Neuron (in vitro differentiated cells): ENCODE results near the gene ABCD1.
"Not testable (repeated sequence)": the region's sequence is repeated elsewhere in the genome, so short reads cannot be mapped to it uniquely, and the experiment has no call there.

Experiments
- H2AFZ ChIP-seq: one replicate; pipeline ENCODE4 v1.6.1; 2013; ENCODE audit warnings: low read depth, mild to moderate bottlenecking, inconsistent platforms, low read length, moderate library complexity
- H3K27me3 ChIP-seq: one replicate; pipeline ENCODE4 v1.6.1; 2013; ENCODE audit warnings: low read length; ENCODE audit not compliant: insufficient read depth
- H3K36me3 ChIP-seq: one replicate; pipeline ENCODE4 v1.6.1; 2013; ENCODE audit warnings: low read length; ENCODE audit not compliant: insufficient read depth
- H3K4me1 ChIP-seq: one replicate; pipeline ENCODE4 v1.6.1; 2013; ENCODE audit warnings: low read length; ENCODE audit not compliant: insufficient read depth
- H3K4me3 ChIP-seq: 2 replicates; pipeline ENCODE4 v1.5.1; 2013; ENCODE audit warnings: mild to moderate bottlenecking, low read length, moderate library complexity
- H3K9me3 ChIP-seq: one replicate; pipeline ENCODE4 v1.6.1; 2013; ENCODE audit warnings: low read length

The ABCD1 gene

GRCh38 chrX:153726286-153727122, 1.8 kb downstream of the ABCD1 start:
- Histone ChIP-seq H3K27me3 (no peaks in the 10 kb centered on the region), H2AFZ (no peak overlapping the region), H3K4me3 (peak overlapping the region; percentile 17), H3K36me3 (no peaks in the 10 kb centered on the region), H3K4me1 (peaks cover 35% of the 10 kb centered on the region), H3K9me3 (peaks cover 2% of the 10 kb centered on the region)

DNA sequence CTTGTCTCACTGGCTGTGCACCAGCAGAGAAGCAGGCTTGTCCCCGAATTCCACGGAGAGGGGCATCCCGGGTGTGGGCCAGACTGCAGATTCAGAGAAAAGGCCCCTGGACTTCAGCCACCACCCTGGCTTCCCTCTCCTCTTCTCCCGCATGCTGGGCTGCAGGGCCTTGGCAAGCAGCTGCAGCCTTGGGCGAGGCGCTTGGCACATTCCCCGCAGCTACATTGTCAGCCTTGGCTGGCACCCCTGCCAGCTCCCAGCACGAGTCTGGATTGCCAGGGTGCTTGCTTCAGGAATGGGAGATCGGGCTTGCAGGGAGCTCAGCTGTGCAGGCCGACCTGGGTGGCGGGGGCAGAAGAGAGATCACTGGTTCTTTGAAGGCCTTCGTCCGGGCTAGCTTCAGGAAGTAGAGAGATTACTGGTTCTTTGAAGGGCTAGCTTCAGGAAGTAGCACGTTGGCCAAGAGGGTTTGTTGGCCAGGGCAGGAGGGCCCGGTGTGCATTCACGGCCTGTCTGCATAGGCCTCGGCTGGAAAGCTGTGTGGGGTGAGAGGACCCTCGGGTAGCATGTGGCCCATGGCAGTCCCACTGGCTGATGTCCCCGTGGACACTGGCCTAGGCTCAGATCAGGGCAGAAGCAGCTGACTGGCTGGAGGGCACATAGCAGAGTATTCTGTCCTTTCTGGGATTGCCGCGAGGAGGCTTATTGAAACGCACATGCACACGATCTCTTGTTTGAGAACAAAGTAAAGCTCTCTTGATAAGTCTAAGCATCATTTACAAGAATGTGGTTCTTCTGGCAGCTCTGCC, 2.7 kb downstream of the ABCD1 start:
- no peaks in the 10 kb centered on the region for H3K36me3 ChIP-seq
- peaks cover 3% of the 10 kb centered on the region for H3K9me3 ChIP-seq
- no peak overlapping the region for H2AFZ ChIP-seq
- H3K27me3 ChIP-seq = no peaks in the 10 kb centered on the region
- peak overlapping the region; percentile 17 for H3K4me3 ChIP-seq
- H3K4me1 ChIP-seq = peaks cover 35% of the 10 kb centered on the region

- Histone ChIP-seq H3K4me1 (peaks cover 30% of the 10 kb centered on the region), H3K36me3 (no peaks in the 10 kb centered on the region), H3K9me3 (peaks cover 6% of the 10 kb centered on the region), H3K27me3 (no peaks in the 10 kb centered on the region), H3K4me3 (no peak overlapping the region), H2AFZ (no peak overlapping the region)
These were observed 3.4 kb downstream of the ABCD1 start for GRCh38 chrX:153728095-153728494.

DNA sequence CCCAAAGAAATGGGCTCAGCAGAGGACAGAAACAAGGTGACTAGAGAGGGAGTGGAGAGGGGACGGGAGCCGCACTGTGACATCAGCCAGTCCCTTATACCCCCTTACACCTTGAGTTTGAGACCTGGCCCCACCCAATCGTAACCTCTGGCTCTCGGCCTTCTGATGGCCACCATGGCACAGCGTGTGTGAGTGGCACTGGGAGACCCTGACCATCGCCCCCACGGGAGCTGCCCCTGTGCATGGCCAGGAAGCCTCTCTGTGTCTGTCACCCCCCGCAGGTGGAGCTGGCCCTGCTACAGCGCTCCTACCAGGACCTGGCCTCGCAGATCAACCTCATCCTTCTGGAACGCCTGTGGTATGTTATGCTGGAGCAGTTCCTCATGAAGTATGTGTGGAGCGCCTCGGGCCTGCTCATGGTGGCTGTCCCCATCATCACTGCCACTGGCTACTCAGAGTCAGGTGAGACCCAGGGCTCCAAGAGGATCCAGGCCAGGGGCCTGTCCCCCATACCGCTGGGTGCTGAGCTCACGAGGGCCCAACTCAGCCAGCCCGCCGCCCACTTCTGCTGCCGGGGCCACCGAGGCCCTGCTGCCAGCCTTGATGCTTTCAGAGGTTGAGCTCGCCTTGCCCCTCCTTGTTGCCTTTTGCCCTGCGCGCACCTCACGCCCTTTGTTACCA, 4.4 kb downstream of the ABCD1 start:
- Histone ChIP-seq H3K4me3 (no peak overlapping the region), H3K36me3 (no peaks in the 10 kb centered on the region), H2AFZ (no peak overlapping the region), H3K27me3 (no peaks in the 10 kb centered on the region), H3K9me3 (peaks cover 6% of the 10 kb centered on the region), H3K4me1 (peaks cover 30% of the 10 kb centered on the region)

- not testable (repeated sequence) for H3K9me3 ChIP-seq, H2AFZ ChIP-seq, H3K27me3 ChIP-seq, H3K36me3 ChIP-seq, H3K4me3 ChIP-seq
- H3K4me1 ChIP-seq = peaks cover 25% of the 10 kb centered on the region
These were observed 5.5 kb downstream of the ABCD1 start for GRCh38 chrX:153730115-153730514.

DNA sequence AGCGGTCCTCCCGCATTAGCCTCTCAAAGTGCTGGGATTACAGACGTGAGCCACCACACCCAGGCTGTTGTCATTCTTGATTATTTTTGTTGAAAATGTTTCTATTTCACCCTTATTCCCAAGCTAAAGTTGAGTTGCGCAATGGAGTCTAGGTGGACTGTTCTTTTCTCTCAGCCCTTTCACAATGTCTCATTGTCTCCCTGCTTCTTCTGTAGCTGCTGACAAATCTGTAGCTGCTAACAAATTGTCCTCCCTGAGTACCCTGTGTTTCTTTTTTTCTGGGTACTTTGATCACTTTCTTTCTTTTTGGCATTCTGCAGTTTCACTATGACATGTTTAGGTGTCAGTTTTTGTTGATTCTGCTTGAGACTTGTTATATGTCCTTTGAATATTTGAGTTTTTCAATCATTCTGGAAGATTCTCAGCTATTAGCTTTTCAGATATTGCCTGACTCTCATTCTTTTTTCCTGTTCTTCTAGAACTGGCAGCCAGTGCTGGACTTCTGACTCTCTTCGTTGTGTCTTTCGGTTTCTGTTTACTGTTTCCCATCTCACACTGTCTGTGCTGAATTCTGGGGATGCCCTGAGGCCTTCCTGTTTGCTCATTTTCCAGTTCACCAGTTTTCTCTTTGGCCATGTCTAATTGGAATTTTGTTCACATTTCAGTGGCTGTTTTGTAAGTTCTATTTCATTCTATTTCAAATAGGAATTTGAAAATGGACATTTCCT, 6.6 kb downstream of the ABCD1 start:
- peaks cover 17% of the 10 kb centered on the region for H3K4me1 ChIP-seq
- H3K27me3 ChIP-seq = no peaks in the 10 kb centered on the region
- H3K4me3 ChIP-seq = no peak overlapping the region
- no peaks in the 10 kb centered on the region for H3K36me3 ChIP-seq
- no peak overlapping the region for H2AFZ ChIP-seq
- H3K9me3 ChIP-seq = peaks cover 6% of the 10 kb centered on the region

DNA sequence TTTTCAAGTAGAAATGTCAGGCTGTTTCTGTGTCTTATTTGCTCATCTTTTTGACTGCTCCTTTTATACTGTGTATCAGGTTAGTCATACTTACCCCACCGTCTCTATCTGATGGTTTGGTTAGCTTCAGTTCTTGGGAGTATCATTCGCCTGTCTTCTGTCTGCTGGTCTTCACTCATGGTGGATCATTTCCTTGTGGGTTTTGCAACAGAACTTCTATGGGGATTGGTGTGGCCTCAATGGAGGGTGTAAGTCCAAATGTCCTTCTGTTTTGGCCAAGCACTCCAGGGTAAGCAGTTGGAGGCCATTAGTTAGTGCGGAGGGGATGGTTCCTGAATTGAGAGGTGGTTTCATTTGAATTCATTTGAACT, 7.2 kb downstream of the ABCD1 start:
- Histone ChIP-seq H3K4me3 (no peak overlapping the region), H3K4me1 (peaks cover 12% of the 10 kb centered on the region), H3K27me3 (no peaks in the 10 kb centered on the region), H3K9me3 (peaks cover 6% of the 10 kb centered on the region), H3K36me3 (no peaks in the 10 kb centered on the region), H2AFZ (no peak overlapping the region)

DNA sequence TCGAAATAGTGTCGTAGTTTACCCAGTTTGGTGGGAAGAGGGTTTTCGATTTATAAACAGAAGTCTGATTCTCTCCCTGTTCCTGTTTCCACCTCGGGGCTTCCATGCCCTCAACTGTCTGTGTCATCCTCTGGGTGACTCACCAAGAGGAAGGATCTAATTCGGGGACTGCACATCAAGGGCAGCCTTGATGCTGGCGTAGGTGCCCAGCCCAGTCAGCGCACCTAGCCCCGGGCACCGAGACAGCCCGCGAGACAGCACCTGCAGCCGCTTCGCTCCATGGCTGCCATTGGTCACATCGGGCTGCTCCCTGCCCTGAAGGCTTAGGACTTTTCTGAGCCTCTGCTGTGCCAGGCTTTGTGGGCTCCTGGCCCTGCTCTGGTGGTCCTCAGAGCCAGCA, 7.7 kb downstream of the ABCD1 start:
- H3K36me3 ChIP-seq = no peaks in the 10 kb centered on the region
- H2AFZ ChIP-seq = no peak overlapping the region
- peaks cover 6% of the 10 kb centered on the region for H3K4me1 ChIP-seq
- H3K9me3 ChIP-seq = peaks cover 6% of the 10 kb centered on the region
- H3K4me3 ChIP-seq = no peak overlapping the region
- no peaks in the 10 kb centered on the region for H3K27me3 ChIP-seq

DNA sequence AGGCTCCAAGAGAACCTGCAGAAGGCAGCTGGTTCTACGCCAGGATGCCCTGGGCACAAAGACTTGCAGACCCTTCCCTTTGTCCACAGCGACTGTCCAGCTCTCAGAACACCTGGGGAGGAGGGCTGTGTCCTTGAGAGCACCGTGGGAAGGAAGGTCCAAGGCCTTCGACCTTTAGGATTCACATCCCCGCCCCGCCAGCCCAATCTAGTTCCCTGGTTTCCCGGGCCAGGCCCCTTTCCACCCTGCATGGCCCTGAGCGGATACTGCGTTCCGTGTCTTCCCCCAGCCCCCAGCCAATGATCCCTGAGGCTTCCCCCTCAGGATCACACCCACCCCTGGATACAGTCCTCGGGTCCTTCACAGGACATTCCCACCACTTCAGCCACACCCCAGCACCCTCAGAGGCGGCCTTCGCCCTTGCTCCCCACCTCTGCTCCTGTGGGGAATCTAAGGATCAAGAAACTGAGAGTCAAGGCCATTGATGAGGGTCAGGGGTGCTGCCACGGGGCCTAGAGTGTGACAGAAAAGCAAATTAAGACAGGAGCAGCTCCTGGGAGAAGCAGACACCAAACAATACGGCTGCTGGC, 9.1 kb downstream of the ABCD1 start:
- Histone ChIP-seq H2AFZ (no peak overlapping the region), H3K9me3 (peaks cover 6% of the 10 kb centered on the region), H3K4me3 (no peak overlapping the region), H3K4me1 (no peaks in the 10 kb centered on the region), H3K36me3 (no peaks in the 10 kb centered on the region), H3K27me3 (no peaks in the 10 kb centered on the region)

- no peaks in the 10 kb centered on the region for H3K36me3 ChIP-seq
- H3K9me3 ChIP-seq = peaks cover 6% of the 10 kb centered on the region
- H3K4me3 ChIP-seq = no peak overlapping the region
- H2AFZ ChIP-seq = no peak overlapping the region
- no peaks in the 10 kb centered on the region for H3K4me1 ChIP-seq
- no peaks in the 10 kb centered on the region for H3K27me3 ChIP-seq
These were observed 10.2 kb downstream of the ABCD1 start for GRCh38 chrX:153734871-153735270.

GRCh38 chrX:153735274-153735673, 10.6 kb downstream of the ABCD1 start:
- H3K36me3 ChIP-seq = no peaks in the 10 kb centered on the region
- H2AFZ ChIP-seq = no peak overlapping the region
- H3K4me1 ChIP-seq = no peaks in the 10 kb centered on the region
- H3K9me3 ChIP-seq = peaks cover 6% of the 10 kb centered on the region
- no peak overlapping the region for H3K4me3 ChIP-seq
- peaks cover under 1% of the 10 kb centered on the region for H3K27me3 ChIP-seq

DNA sequence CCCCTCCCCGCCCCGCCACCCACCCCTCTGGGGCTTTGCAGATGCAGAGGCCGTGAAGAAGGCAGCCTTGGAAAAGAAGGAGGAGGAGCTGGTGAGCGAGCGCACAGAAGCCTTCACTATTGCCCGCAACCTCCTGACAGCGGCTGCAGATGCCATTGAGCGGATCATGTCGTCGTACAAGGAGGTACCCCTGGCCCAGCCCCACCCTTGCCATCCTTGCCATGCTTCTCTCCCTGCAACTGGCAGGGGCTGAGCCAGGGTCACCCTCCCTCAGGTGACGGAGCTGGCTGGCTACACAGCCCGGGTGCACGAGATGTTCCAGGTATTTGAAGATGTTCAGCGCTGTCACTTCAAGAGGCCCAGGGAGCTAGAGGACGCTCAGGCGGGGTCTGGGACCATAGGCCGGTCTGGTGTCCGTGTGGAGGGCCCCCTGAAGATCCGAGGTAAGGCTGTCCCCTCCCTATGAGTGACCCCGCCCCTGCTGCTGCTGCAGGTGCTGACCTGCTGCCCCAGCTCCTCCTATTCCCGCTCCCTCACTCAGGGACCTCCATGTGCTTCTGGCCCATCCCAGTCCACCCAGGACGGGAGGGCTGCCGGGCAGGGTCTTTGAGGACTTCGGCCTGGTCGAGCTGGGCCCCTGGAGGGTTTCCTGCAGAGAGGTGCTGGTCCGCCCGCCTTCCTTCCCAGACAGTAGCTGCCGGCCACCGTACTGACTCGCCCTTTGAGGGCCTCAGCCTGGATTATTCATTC, 11.6 kb downstream of the ABCD1 start:
- H3K9me3 ChIP-seq = peaks cover 4% of the 10 kb centered on the region

More for the DNA sequence above, 11.6 kb downstream of the ABCD1 start:
- H3K27me3 ChIP-seq = peaks cover 3% of the 10 kb centered on the region
- H2AFZ ChIP-seq = no peak overlapping the region
- no peaks in the 10 kb centered on the region for H3K36me3 ChIP-seq
- H3K4me1 ChIP-seq = no peaks in the 10 kb centered on the region
- H3K4me3 ChIP-seq = no peak overlapping the region
